H1 (cell line): ENCODE measurements around the gene RASAL1.

ENCODE experiments used
- NRF1 ChIP-seq: IDR thresholded peaks from 2 replicates; pipeline ENCODE4 v1.6.1; 2011; ENCODE audit warnings: mild to moderate bottlenecking, low read depth, low read length, improper control_type of control experiment
- SAP30 ChIP-seq: fragments of 300-600 bp; sonication (generic); IDR thresholded peaks from 2 replicates; pipeline ENCODE4 v1.7.1; 2012; ENCODE audit warnings: low read length, moderate library complexity, mild to moderate bottlenecking, inconsistent platforms; ENCODE audit not compliant: insufficient read depth, insufficient replicate concordance
- SP4 ChIP-seq: IDR thresholded peaks from 2 replicates; pipeline ENCODE4 v1.6.1; 2012; ENCODE audit warnings: low read length, inconsistent platforms
- TF ChIP-seq, protein P1 (sequence below): IDR thresholded peaks from 2 replicates; pipeline ENCODE4 v1.6.1; 2011; ENCODE audit warnings: low read depth, mild to moderate bottlenecking, low read length; ENCODE audit not compliant: insufficient read depth
- TF ChIP-seq, protein P2 (sequence below), 3 experiments: IDR thresholded peaks; 1 replicate in 2 of 3; 2 replicates in 1 of 3; pipeline versions ENCODE4 v1.5.1 to v1.6.1; 2011; ENCODE audit warnings: low read length in 3 of 3, mild to moderate bottlenecking in 3 of 3, inconsistent platforms in 2 of 3, low read depth in 1 of 3, moderate library complexity in 1 of 3; ENCODE audit not compliant: insufficient read depth in 1 of 3; ENCODE audit errors: control extremely low read depth in 1 of 3

DNA sequence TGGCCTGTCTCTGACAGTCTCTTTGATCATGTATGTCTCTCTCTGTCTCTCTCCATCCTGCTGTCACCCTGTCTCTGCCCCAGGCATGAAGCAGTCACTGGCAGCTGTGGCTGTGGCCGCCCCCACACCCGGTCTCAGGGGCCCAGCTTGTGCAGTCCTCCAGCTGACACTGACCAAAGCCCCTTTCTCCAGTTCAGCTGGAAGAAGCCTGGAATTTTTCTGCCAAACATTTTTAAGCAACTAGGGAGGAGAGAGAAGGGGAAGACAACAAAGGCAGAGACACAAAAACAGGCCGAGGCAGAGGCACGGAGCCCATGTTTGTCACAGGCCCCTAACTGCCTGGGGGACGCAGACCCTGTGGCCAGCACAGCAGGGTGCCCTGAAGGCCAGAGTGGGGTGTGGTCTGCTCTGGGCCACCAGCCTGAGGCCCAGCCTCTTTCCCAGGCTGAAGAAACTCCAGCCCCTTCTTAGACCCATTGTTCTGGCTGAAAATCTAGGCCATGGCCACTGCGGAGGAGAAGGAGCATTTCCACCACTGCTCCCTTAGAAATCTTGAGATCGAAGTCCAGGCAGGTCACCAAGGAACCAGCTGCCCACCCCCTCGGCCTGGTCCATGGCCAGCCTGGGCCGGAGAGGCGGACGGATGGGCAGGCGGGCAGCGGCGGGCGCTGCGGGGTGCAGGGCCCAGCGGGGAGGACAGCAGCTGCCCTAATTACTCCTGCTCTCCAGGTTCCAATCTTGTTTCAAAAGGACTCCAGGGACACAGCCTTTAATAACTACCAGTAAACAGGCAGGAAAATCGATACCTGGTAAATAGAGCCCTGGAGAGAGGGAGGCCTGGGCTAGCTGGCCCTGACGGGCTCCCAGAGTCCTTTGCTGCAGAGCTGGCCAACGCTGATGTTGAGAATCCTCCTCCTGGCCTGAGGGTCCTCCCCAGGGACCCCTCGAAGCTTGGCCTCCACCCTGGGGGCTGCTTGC, 64.1 kb downstream of the RASAL1 start:
- TF ChIP-seq NRF1: no peak
- TF ChIP-seq SAP30: no peak
- no peak for TF ChIP-seq SP4
- TF ChIP-seq, protein P1, sequence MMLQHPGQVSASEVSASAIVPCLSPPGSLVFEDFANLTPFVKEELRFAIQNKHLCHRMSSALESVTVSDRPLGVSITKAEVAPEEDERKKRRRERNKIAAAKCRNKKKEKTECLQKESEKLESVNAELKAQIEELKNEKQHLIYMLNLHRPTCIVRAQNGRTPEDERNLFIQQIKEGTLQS: no peak
- TF ChIP-seq, protein P2, sequence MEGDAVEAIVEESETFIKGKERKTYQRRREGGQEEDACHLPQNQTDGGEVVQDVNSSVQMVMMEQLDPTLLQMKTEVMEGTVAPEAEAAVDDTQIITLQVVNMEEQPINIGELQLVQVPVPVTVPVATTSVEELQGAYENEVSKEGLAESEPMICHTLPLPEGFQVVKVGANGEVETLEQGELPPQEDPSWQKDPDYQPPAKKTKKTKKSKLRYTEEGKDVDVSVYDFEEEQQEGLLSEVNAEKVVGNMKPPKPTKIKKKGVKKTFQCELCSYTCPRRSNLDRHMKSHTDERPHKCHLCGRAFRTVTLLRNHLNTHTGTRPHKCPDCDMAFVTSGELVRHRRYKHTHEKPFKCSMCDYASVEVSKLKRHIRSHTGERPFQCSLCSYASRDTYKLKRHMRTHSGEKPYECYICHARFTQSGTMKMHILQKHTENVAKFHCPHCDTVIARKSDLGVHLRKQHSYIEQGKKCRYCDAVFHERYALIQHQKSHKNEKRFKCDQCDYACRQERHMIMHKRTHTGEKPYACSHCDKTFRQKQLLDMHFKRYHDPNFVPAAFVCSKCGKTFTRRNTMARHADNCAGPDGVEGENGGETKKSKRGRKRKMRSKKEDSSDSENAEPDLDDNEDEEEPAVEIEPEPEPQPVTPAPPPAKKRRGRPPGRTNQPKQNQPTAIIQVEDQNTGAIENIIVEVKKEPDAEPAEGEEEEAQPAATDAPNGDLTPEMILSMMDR (IDR thresholded peaks at IDR 0.05; ENCODE audit: control extremely low read depth in 1 of 3, insufficient read depth in 1 of 3, low read depth in 1 of 3, low read length in 3 of 3): no peak
